ENCODE results near the gene CWC25. TPM values are rescaled to one million over a fixed set of nuclear protein-coding genes. Genes with fewer than 3 reads are reported as not detected.
A peak's percentile ranks its signal among the peaks of the same experiment; 100 is the strongest.

Gene CWC25
- total and polyA plus RNA-seq, 9 of the 15 experiments (the other 6 are each of a cell fraction or from before 2014, with no cell fraction given) = 16.5 to 27.4 (median 23.0) TPM

GRCh38 chr17:38869526-38870258 lies 44.6 kb upstream of the CWC25 start, which contains the start of gene LASP1 (continued):
- no peak for TF ChIP-seq ZNF239 (CRISPR knock-in tag; IDR thresholded peaks at IDR 0.05)
- no peak for TF ChIP-seq CEBPB (tag; IDR thresholded peaks at IDR 0.05)
- TF ChIP-seq SMARCA5 (IDR thresholded peaks at IDR 0.05) = peak; percentile 47; the same call in 1 of the 2 replicates
- TF ChIP-seq ZNF232 (CRISPR knock-in tag; IDR thresholded peaks at IDR 0.05) = no peak
- TF ChIP-seq NFXL1 (CRISPR knock-in tag; IDR thresholded peaks at IDR 0.05) = no peak
- TF ChIP-seq MEIS2 (IDR thresholded peaks at IDR 0.05; ENCODE audit: partially characterized antibody) = no peak
- TF ChIP-seq TEAD4 (IDR thresholded peaks at IDR 0.05; ENCODE audit: low read length) = no peak
- no peak for TF ChIP-seq TEAD4 (CRISPR knock-in tag; IDR thresholded peaks at IDR 0.05; ENCODE audit: borderline replicate concordance)
- TF ChIP-seq ZC3H4 (CRISPR knock-in tag; IDR thresholded peaks at IDR 0.05; ENCODE audit: borderline replicate concordance) = no peak
- TF ChIP-seq ZNF583 (CRISPR knock-in tag; IDR thresholded peaks at IDR 0.05) = peak; percentile 50; the same call in 1 of the 2 replicates
- TF ChIP-seq BACH1 (tag; IDR thresholded peaks at IDR 0.05) = no peak
- TF ChIP-seq TRIM25 (IDR thresholded peaks at IDR 0.05; ENCODE audit: borderline replicate concordance) = no peak
- TF ChIP-seq CBX3 (IDR thresholded peaks at IDR 0.05; ENCODE audit: borderline replicate concordance in 1 of 2, low read length in 2 of 2) = no peak
- 0 out of 2 replicates have a peak, but pooled peaks have one; percentile 18 for TF ChIP-seq IFI16 (CRISPR knock-in tag; IDR thresholded peaks at IDR 0.05)
- TF ChIP-seq ZNF197 (CRISPR knock-in tag; IDR thresholded peaks at IDR 0.05; ENCODE audit: low read depth) = peak; percentile 92
- TF ChIP-seq PHF8 (IDR thresholded peaks at IDR 0.05; ENCODE audit: borderline replicate concordance, low read length) = peak; percentile 89
- no peak for TF ChIP-seq SLC30A9 (CRISPR knock-in tag; IDR thresholded peaks at IDR 0.05)
- TF ChIP-seq ZNF644 (tag; IDR thresholded peaks at IDR 0.05; ENCODE audit: low read depth) = peak; percentile 74; the same call in 1 of the 2 replicates
- no peak for TF ChIP-seq NFE2 (IDR thresholded peaks at IDR 0.05; ENCODE audit: low read depth)
- peak; percentile 70 for TF ChIP-seq HNRNPLL (IDR thresholded peaks at IDR 0.05; ENCODE audit: low read depth, low read length, poor library complexity, severe bottlenecking)
- peak; percentile 8 for TF ChIP-seq SMAD4 (CRISPR knock-in tag; conservative IDR thresholded peaks at IDR 0.05)
- TF ChIP-seq GTF2A2 (tag; IDR thresholded peaks at IDR 0.05) = peak; percentile 70
- TF ChIP-seq UBTF (IDR thresholded peaks at IDR 0.05; ENCODE audit: borderline replicate concordance in 1 of 2, low read depth in 2 of 2, low read length in 2 of 2) = peak in 1 of 2 experiments; percentile 70; a peak in 2 of 4 replicates
- TF ChIP-seq ZZZ3 (IDR thresholded peaks at IDR 0.05) = no peak
- no peak for TF ChIP-seq ZNF449 (CRISPR knock-in tag; IDR thresholded peaks at IDR 0.05)

All from K562 (cell line).